IPS-20b (cell line): ENCODE measurements around the gene GTF2E1.
"Not testable (repeated sequence)": the region's sequence is repeated elsewhere in the genome, so short reads cannot be mapped to it uniquely, and the experiment has no call there.

Experiments
- H3K27ac ChIP-seq: one replicate; pipeline ENCODE4 v1.5.1; 2013; ENCODE audit warnings: low read length
- H3K27me3 ChIP-seq: 2 replicates; pipeline ENCODE4 v1.6.1; 2013; ENCODE audit warnings: mild to moderate bottlenecking, low read length, inconsistent platforms; ENCODE audit not compliant: insufficient read depth
- H3K36me3 ChIP-seq: 2 replicates; pipeline ENCODE4 v1.6.1; 2013; ENCODE audit warnings: low read depth, mild to moderate bottlenecking, inconsistent platforms, low read length, moderate library complexity; ENCODE audit not compliant: insufficient read depth
- H3K4me1 ChIP-seq: 2 replicates; pipeline ENCODE4 v1.6.1; 2013; ENCODE audit warnings: mild to moderate bottlenecking, control low read depth, inconsistent platforms, low read length, moderate library complexity; ENCODE audit not compliant: insufficient read depth
- H3K4me3 ChIP-seq: 2 replicates; pipeline ENCODE4 v1.5.1; 2013; ENCODE audit warnings: mild to moderate bottlenecking, low read length, inconsistent platforms
- H3K9ac ChIP-seq: 2 replicates; pipeline ENCODE4 v1.6.1; 2013; ENCODE audit warnings: low read depth, mild to moderate bottlenecking, inconsistent platforms, low read length, moderate library complexity
- H3K9me3 ChIP-seq: 2 replicates; pipeline ENCODE4 v1.6.1; 2013; ENCODE audit warnings: mild to moderate bottlenecking, low read depth, low read length, inconsistent platforms; ENCODE audit not compliant: insufficient read depth

GTF2E1 gene

DNA sequence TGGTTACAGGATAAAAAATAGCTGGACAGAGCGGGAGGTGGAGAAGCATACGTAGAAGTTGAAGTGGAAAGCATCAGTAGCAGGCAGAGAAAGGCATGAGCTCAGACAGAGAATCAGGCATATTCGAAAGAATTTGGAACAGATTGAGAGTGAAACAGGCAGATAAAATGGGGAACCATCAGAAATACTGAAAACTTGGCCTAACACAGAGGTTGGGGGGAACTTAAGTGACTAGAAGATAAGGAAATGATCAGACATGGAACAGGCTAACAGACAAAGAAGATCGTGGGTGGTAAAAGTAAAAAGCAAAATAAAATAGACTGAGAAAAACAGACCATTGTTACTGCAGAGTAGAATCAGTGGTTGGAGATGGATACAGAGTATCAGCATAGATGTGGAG is 32.9 kb downstream of the GTF2E1 start:
- H3K36me3 ChIP-seq = peaks cover 88% of the 10 kb centered on the region
- no peak overlapping the region for H3K27ac ChIP-seq
- H3K27me3 ChIP-seq = no peaks in the 10 kb centered on the region

DNA sequence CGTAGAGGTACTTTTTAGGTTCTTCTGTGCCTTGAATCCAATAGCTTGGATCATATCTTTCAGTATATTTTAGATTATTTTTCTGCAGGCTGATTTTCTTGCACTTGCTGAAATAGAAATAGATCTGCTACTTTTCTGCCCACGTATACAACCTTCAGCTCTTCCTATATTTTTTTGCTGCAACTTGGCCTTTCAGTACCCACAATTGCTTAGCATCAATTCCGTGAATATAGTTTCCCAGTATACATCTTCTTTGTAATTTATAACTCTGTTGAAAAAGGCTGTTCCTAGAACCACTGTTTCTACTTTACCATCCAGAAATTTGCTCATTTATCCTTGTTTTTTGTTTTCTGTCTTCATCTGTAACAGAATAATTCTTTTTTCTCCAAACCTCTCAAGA is 36.2 kb downstream of the GTF2E1 start:
- no peaks in the 10 kb centered on the region for H3K27me3 ChIP-seq
- H3K27ac ChIP-seq = no peak overlapping the region
- H3K4me1 ChIP-seq = no peaks in the 10 kb centered on the region
- no peak overlapping the region for H3K4me3 ChIP-seq
- no peaks in the 10 kb centered on the region for H3K9me3 ChIP-seq
- H3K36me3 ChIP-seq = peaks cover 80% of the 10 kb centered on the region
- no peak overlapping the region for H3K9ac ChIP-seq

More for the DNA sequence above, 32.9 kb downstream of the GTF2E1 start:
- peaks cover 8% of the 10 kb centered on the region; the same call in 1 of the 2 replicates for H3K4me1 ChIP-seq
- no peak overlapping the region for H3K9ac ChIP-seq
- H3K9me3 ChIP-seq = no peaks in the 10 kb centered on the region
- no peak overlapping the region for H3K4me3 ChIP-seq

DNA sequence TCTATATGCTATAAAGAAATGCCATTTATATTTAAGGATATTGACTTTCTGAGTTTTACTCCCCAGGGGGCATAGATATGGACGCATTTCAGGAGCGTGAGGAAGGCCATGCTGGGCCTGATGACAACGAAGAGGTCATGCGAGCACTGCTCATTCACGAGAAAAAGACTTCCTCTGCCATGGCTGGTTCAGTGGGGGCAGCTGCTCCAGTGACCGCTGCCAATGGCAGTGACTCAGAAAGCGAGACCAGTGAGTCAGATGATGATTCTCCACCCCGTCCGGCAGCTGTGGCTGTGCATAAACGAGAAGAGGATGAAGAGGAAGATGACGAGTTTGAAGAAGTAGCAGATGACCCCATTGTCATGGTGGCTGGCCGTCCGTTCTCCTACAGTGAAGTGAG is 38.4 kb downstream of the GTF2E1 start:
- H3K4me3 ChIP-seq = no peak overlapping the region
- H3K9ac ChIP-seq = no peak overlapping the region
- peaks cover 58% of the 10 kb centered on the region for H3K36me3 ChIP-seq
- H3K27ac ChIP-seq = no peak overlapping the region
- no peaks in the 10 kb centered on the region for H3K4me1 ChIP-seq
- no peaks in the 10 kb centered on the region for H3K27me3 ChIP-seq
- H3K9me3 ChIP-seq = no peaks in the 10 kb centered on the region

DNA sequence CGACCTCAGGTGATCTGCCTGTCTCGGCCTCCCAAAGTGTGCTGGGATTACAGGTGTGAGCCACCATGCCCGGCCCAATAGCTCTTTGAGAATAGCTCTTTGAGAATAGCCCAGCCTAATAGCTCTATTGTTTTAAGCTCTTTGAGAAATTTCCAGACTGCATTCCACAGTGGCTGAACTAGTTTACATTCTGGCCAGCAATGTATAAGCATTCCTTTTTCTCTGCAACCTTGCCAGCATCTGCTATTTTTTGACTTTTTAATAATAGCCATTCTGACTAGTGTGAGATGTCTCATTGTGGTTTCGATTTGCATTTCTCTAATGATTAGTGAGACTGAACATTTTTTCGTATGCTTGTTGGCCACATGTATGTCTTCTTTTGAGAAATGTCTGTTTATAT is 43.3 kb downstream of the GTF2E1 start:
- peaks cover 18% of the 10 kb centered on the region for H3K36me3 ChIP-seq
- not testable (repeated sequence) for H3K27me3 ChIP-seq, H3K9ac ChIP-seq, H3K4me1 ChIP-seq, H3K27ac ChIP-seq, H3K9me3 ChIP-seq, H3K4me3 ChIP-seq

DNA sequence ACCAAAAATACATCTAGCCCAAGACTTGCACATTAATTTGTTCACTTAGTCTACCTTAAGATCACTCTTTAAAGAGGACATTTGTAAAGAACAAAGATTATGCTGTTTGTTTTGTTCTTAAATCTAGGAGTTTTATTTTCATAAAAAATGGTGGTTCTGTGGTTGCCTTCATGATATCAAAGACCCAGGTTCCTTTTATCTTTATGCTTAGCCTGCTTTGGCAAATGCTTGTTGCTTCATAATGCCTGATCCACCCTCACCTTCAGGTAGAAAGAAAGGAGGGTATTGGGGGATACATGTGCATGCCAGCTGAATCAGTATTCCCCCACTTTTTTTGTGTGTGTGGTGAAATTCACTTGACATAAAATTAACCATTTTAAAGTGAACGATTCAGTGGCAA is 48.5 kb downstream of the GTF2E1 start:
- Histone ChIP-seq H3K4me3 (no peak overlapping the region), H3K27ac (no peak overlapping the region), H3K4me1 (peaks cover 3% of the 10 kb centered on the region; the same call in 1 of the 2 replicates), H3K9me3 (no peaks in the 10 kb centered on the region), H3K27me3 (no peaks in the 10 kb centered on the region), H3K9ac (no peak overlapping the region), H3K36me3 (no peaks in the 10 kb centered on the region)

DNA sequence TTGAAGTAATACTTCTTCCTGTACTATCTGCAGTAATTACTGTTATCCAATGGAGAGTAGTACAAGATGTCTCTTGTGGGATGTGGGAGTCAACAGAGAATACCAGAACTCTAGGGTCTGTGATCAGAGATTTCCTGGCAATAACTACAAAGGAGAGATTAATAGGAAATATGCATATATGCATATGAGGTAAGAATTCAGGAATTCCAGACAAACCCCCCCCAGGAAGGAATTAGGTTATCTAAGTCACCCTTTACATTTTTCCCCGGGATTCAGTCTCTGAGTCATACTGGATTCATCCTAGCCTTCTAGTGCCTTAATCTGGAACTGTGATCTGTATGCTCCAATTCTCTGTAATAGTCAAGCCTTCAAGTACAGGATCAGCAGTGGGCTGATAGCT is 49.4 kb downstream of the GTF2E1 start:
- Histone ChIP-seq H3K36me3 (no peaks in the 10 kb centered on the region), H3K27me3 (no peaks in the 10 kb centered on the region), H3K27ac (no peak overlapping the region), H3K4me1 (peaks cover 3% of the 10 kb centered on the region; the same call in 1 of the 2 replicates), H3K9me3 (no peaks in the 10 kb centered on the region), H3K4me3 (no peak overlapping the region), H3K9ac (no peak overlapping the region)

DNA sequence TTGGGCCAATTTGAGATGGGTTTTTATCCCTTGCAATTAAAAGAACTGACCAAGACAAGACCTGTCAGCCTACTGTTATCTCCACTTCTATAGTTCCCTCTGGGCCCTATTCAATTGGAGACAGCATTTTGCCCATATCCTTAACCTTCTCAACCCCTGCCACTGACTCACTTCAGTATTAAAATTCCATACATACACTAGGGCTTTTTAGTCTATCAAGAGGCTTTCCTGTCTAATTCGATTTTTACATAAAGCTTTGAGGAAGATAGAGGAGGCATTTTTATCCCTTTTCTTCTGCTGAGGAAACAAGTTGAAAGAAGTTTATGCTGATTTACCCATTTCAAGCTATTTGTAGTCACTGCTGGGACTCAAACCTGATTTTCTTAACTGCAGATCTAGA is 51.1 kb downstream of the GTF2E1 start:
- peaks cover 11% of the 10 kb centered on the region for H3K4me1 ChIP-seq
- no peaks in the 10 kb centered on the region for H3K36me3 ChIP-seq
- H3K4me3 ChIP-seq = no peak overlapping the region
- H3K27ac ChIP-seq = no peak overlapping the region
- no peak overlapping the region for H3K9ac ChIP-seq
- H3K9me3 ChIP-seq = no peaks in the 10 kb centered on the region
- no peaks in the 10 kb centered on the region for H3K27me3 ChIP-seq

DNA sequence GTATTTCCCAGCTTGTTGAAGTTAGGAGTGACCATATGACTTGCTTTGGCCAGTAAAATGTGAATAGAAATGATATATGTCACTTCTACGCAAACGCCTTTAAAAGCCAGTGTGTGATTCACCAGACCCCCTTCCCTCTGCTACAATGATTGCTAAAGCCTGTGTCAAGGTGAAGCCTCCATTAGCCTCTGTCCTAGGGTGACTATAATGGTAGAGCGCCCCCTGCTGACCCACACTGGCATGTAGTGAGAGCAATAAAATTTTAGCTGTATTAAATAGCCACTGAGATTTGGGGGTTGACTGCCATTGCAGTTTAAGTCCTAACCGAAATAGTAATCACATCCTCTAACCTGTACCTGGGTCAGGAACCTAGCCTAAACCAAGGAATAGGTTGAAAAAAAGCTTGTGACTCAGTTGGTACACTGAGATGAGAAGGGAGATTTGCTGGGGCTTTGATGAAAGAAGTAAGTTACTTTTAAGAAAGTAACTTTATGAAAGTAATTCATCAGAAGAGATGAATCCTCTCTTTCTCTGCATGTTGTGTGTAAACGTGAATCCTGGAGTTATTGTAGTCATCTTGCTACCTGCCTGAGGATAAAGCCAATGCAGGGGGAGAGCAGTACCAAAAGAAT is 52.6 kb downstream of the GTF2E1 start:
- Histone ChIP-seq H3K4me1 (peaks cover 11% of the 10 kb centered on the region), H3K27me3 (no peaks in the 10 kb centered on the region), H3K9ac (no peak overlapping the region), H3K27ac (no peak overlapping the region), H3K9me3 (no peaks in the 10 kb centered on the region), H3K4me3 (no peak overlapping the region), H3K36me3 (no peaks in the 10 kb centered on the region)

DNA sequence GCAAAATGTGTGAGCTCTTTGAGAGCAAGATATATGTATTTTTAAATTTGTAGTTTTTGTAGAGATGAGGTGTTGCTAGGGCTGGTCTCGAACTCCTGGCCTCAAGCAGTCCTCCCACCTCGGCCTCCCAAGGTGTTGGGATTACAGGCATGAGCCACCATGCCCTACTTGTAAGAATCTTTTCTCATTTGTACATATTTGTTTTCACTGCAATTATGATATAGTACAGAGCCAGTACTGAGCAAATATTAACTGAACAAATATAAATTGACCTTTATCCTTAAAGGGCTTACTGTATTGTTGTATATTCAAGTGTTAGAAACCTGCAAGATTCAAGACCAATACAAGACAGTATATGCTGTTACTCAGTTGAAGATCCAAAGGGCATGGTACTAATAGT is 53.4 kb downstream of the GTF2E1 start:
- H3K27me3 ChIP-seq = no peaks in the 10 kb centered on the region
- H3K27ac ChIP-seq = no peak overlapping the region
- no peaks in the 10 kb centered on the region for H3K36me3 ChIP-seq
- H3K4me3 ChIP-seq = no peak overlapping the region
- H3K9ac ChIP-seq = no peak overlapping the region
- H3K4me1 ChIP-seq = peaks cover 11% of the 10 kb centered on the region
- H3K9me3 ChIP-seq = no peaks in the 10 kb centered on the region

DNA sequence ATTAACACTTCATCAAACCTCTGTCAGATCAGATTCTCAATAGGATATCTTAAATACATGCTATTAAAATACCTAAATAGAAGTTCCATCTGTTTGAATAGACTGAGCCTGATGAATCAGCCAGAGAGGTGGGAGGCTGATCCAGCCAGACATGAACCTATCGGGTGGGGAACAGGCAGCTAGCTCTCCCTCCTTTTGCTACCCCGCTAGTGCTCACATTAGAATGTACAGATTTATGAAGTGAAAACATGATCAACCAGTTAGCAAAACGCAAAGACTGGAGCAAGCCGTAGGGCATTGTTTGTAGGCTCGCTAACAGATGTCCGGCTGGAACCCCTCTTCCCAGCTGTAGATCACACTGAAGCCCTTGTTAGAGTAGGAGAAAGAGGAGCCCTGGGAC is 54.4 kb downstream of the GTF2E1 start:
- Histone ChIP-seq H3K9me3 (no peaks in the 10 kb centered on the region), H3K27me3 (no peaks in the 10 kb centered on the region), H3K4me1 (peaks cover 8% of the 10 kb centered on the region), H3K36me3 (no peaks in the 10 kb centered on the region), H3K27ac (no peak overlapping the region), H3K4me3 (no peak overlapping the region), H3K9ac (no peak overlapping the region)

DNA sequence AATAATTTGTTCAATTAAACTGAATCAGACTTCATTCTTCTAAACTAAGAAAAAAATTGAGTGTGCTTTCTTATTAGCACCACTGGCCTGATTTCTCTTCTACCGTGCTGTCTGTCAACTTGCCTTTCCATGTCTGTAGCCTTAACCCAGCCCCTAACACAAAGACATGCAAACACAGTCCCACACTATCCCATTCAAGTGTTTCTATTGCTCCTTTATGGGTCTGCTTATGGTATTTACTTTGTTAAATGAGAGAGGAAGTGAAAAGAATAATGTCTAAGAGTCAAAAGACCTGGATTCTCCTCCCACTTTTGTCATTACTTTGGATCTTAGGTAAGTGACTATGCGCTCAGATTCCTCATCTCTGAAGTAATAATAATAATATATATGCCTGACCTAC is 55.3 kb downstream of the GTF2E1 start:
- Histone ChIP-seq H3K36me3 (no peaks in the 10 kb centered on the region), H3K4me1 (peaks cover 8% of the 10 kb centered on the region), H3K27me3 (no peaks in the 10 kb centered on the region), H3K4me3 (no peak overlapping the region), H3K9me3 (no peaks in the 10 kb centered on the region), H3K9ac (no peak overlapping the region), H3K27ac (no peak overlapping the region)

DNA sequence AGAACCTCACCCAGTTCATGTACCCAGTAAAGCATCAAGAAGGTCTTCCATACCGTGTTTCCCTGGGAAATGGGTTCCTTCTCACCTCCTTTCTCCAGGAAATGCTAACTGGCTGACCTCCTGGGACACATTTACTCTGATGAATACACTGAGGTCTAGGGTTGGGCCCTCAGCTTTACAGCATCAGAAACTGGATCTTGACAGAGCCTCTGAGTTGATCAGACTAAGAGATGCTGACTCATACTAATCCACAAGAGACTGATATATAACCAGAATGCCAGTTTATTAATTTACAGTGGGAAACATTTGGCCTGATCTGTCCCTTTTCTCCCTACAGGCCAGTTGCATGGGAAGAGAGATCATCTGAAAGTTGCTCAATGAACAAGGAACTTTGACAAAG is 55.8 kb downstream of the GTF2E1 start:
- Histone ChIP-seq H3K36me3 (no peaks in the 10 kb centered on the region), H3K27ac (no peak overlapping the region), H3K4me3 (no peak overlapping the region), H3K9me3 (no peaks in the 10 kb centered on the region), H3K9ac (no peak overlapping the region), H3K4me1 (peaks cover 8% of the 10 kb centered on the region), H3K27me3 (no peaks in the 10 kb centered on the region)
